GM23338 (cell line): ENCODE measurements around the gene MYH10. TPM values are rescaled to one million over a fixed set of nuclear protein-coding genes. Genes with fewer than 3 reads are reported as not detected.

Experiments
- ATAC-seq: fragments of 200-7000 bp; cut with Tn5 transposase; 3 replicates; pipeline ENCODE4 v1.9.1; 2020
- DNase-seq: peaks from one replicate; pipeline ENCODE4 v3.0.0-alpha.2; 2015; ENCODE audit warnings: low spot score
- H2AFZ ChIP-seq: fragments of 200-600 bp; sonication (generic); 2 replicates; pipeline ENCODE4 v1.8.0; 2016; ENCODE audit warnings: antibody characterized with exemption, mild to moderate bottlenecking, moderate library complexity
- H3F3A ChIP-seq: fragments of 200-600 bp; sonication (generic); replicated peaks from 2 replicates; pipeline ENCODE4 v1.8.0; 2017; ENCODE audit warnings: antibody characterized with exemption, mixed run types, low read depth
- H3K27ac ChIP-seq: fragments of 200-600 bp; sonication (generic); 2 replicates; pipeline ENCODE4 v1.6.1; 2016; ENCODE audit warnings: low read depth
- H3K27me3 ChIP-seq: fragments of 200-600 bp; sonication (generic); 2 replicates; pipeline ENCODE4 v1.8.0; 2016; ENCODE audit warnings: mild to moderate bottlenecking, mixed run types, moderate library complexity; ENCODE audit not compliant: insufficient read depth
- H3K36me3 ChIP-seq: fragments of 200-600 bp; sonication (generic); 2 replicates; pipeline ENCODE4 v1.8.0; 2016; ENCODE audit warnings: mild to moderate bottlenecking; ENCODE audit not compliant: insufficient read depth
- H3K4me1 ChIP-seq: fragments of 200-600 bp; sonication (generic); 2 replicates; pipeline ENCODE4 v1.8.0; 2016; ENCODE audit warnings: mild to moderate bottlenecking, moderate library complexity; ENCODE audit not compliant: insufficient read depth
- H3K4me2 ChIP-seq: fragments of 200-600 bp; sonication (generic); 2 replicates; pipeline ENCODE4 v1.7.1; 2017; ENCODE audit warnings: mixed run types
- H3K4me3 ChIP-seq: fragments of 200-600 bp; sonication (generic); 2 replicates; pipeline ENCODE4 v1.6.1; 2016; ENCODE audit warnings: mixed run types
- H3K79me2 ChIP-seq: fragments of 200-600 bp; sonication (generic); replicated peaks from 2 replicates; pipeline ENCODE4 v1.8.0; 2017; ENCODE audit warnings: mild to moderate bottlenecking; ENCODE audit not compliant: insufficient read depth
- H3K9me2 ChIP-seq: fragments of 200-600 bp; sonication (generic); 2 replicates; pipeline ENCODE4 v1.8.0; 2017; ENCODE audit not compliant: insufficient read depth
- H4K20me1 ChIP-seq: fragments of 200-600 bp; sonication (generic); replicated peaks from 2 replicates; pipeline ENCODE4 v1.8.0; 2017; ENCODE audit warnings: mild to moderate bottlenecking; ENCODE audit not compliant: insufficient read depth
- H3K27ac Mint-ChIP-seq: 2 replicates; pipeline ENCODE4 v1.8.0; 2020; ENCODE audit warnings: inconsistent platforms, mild to moderate bottlenecking, moderate library complexity, mixed read lengths
- H3K27me3 Mint-ChIP-seq: 3 replicates; pipeline ENCODE4 v1.8.0; 2022; ENCODE audit warnings: low read depth, mild to moderate bottlenecking, moderate library complexity, mixed read lengths, inconsistent platforms; ENCODE audit not compliant: insufficient read depth, poor library complexity
- H3K36me3 Mint-ChIP-seq: 3 replicates; pipeline ENCODE4 v1.8.0; 2021; ENCODE audit warnings: low read depth, mild to moderate bottlenecking, inconsistent platforms, moderate library complexity, mixed read lengths
- H3K4me1 Mint-ChIP-seq: 3 replicates; pipeline ENCODE4 v1.8.0; 2020; ENCODE audit warnings: mild to moderate bottlenecking, inconsistent platforms, mixed read lengths
- H3K4me3 Mint-ChIP-seq: 3 replicates; pipeline ENCODE4 v1.8.0; 2021; ENCODE audit warnings: moderate library complexity, mild to moderate bottlenecking, inconsistent platforms, mixed read lengths
- H3K9me3 Mint-ChIP-seq: 3 replicates; pipeline ENCODE4 v1.8.0; 2020; ENCODE audit warnings: moderate library complexity, mild to moderate bottlenecking, inconsistent platforms, mixed read lengths
- CREB1 ChIP-seq: fragments of 250-450 bp; sonication (Bioruptor Pico); IDR thresholded peaks from 2 replicates; pipeline ENCODE4 v1.5.0; 2020; ENCODE audit warnings: low read depth, mild to moderate bottlenecking, moderate library complexity
- ETS1 ChIP-seq: IDR thresholded peaks from 2 replicates; pipeline ENCODE4 v1.6.1; 2016; ENCODE audit warnings: antibody characterized with exemption
- EZH2 ChIP-seq: fragments of 200-600 bp; sonication (generic); IDR thresholded peaks from one replicate; pipeline ENCODE4 v1.8.0; 2017; ENCODE audit warnings: antibody characterized with exemption, mild to moderate bottlenecking, low read depth; ENCODE audit not compliant: unreplicated experiment
- JUNB ChIP-seq: IDR thresholded peaks from one replicate; pipeline ENCODE4 v1.6.1; 2016; ENCODE audit warnings: antibody characterized with exemption; ENCODE audit not compliant: unreplicated experiment
- NANOG ChIP-seq: IDR thresholded peaks from 2 replicates; pipeline ENCODE4 v1.6.1; 2016; ENCODE audit warnings: antibody characterized with exemption, borderline replicate concordance
- STAT1 ChIP-seq: IDR thresholded peaks from one replicate; pipeline ENCODE4 v1.6.1; 2016; ENCODE audit warnings: antibody characterized with exemption; ENCODE audit not compliant: unreplicated experiment
- ZNF114 ChIP-seq: fragments of 250-450 bp; sonication (Bioruptor Pico); IDR thresholded peaks from 2 replicates; pipeline ENCODE4 v1.5.0; 2020; ENCODE audit warnings: mild to moderate bottlenecking, moderate library complexity
- ZNF462 ChIP-seq: fragments of 250-450 bp; sonication (Bioruptor Pico); IDR thresholded peaks from 2 replicates; pipeline ENCODE4 v1.5.0; 2020; ENCODE audit warnings: mild to moderate bottlenecking, moderate library complexity
- polyA plus RNA-seq: library from polyadenylated mRNA; unstranded; fragments of >200 nt; fragmentation: Nextera tagmentation; extraction: Ambion mirVana; gene quantifications from 2 replicates; pipeline ENCODE4 v1.2.1, GENCODE V29; 2016
- total RNA-seq: library from RNA; depleted of rRNA; stranded (reverse); fragments of >200 nt; shearing (Covaris generic); gene quantifications from 2 replicates; pipeline ENCODE4 v1.2.3, GENCODE V29; 2014

Gene MYH10
- total and polyA plus RNA-seq, 2 experiments from 2014 or later, result 89.5 to 230 TPM

- no peak for TF ChIP-seq ZNF462
Measured at GRCh38 chr17:8506145-8506544, 124.4 kb downstream of the MYH10 start (continued).

- Mint-ChIP-seq H3K27ac (no peak overlapping the region), H3K4me1 (no peaks in the 10 kb centered on the region)
- no peak for TF ChIP-seq EZH2
- no peak for TF ChIP-seq NANOG
- no peak for TF ChIP-seq STAT1
- TF ChIP-seq ETS1, result no peak
- TF ChIP-seq JUNB, result no peak
- TF ChIP-seq ZNF114 (CRISPR knock-in tag), result no peak
- no peak for TF ChIP-seq CREB1
- TF ChIP-seq ZNF462, result no peak
Measured at GRCh38 chr17:8504460-8505207, 125.9 kb downstream of the MYH10 start.

More at GRCh38 chr17:8504460-8505207, 125.9 kb downstream of the MYH10 start:
- Mint-ChIP-seq H3K9me3 (no peaks in the 10 kb centered on the region), H3K4me3 (no peak overlapping the region), H3K36me3 (peaks cover 92% of the 10 kb centered on the region), H3K27me3 (peaks cover 12% of the 10 kb centered on the region)
- Histone ChIP-seq H4K20me1 (peaks cover 15% of the 10 kb centered on the region), H3K27me3 (no peaks in the 10 kb centered on the region), H3F3A (no peaks in the 10 kb centered on the region), H3K9me2 (no peaks in the 10 kb centered on the region), H3K27ac (no peak overlapping the region), H3K79me2 (no peaks in the 10 kb centered on the region), H3K4me2 (no peak overlapping the region), H2AFZ (no peak overlapping the region), H3K36me3 (peaks cover 71% of the 10 kb centered on the region), H3K4me3 (no peak overlapping the region), H3K4me1 (no peaks in the 10 kb centered on the region)
- ATAC-seq (no peak), DNase-seq (no peak)
